ENCODE results near the gene NME1. TPM values are rescaled to one million over a fixed set of nuclear protein-coding genes. Genes with fewer than 3 reads are reported as not detected.
A peak's percentile ranks its signal among the peaks of the same experiment; 100 is the strongest.

NME1 gene
- total RNA-seq, 4 donors from 2014 or later, result 28.5 to 50.9 (median 38.5) TPM

GRCh38 chr17:51149163-51149562, 4.2 kb upstream of the NME1 start:
- intact Hi-C loops (cut with DNase I), result no loop called here

DNA sequence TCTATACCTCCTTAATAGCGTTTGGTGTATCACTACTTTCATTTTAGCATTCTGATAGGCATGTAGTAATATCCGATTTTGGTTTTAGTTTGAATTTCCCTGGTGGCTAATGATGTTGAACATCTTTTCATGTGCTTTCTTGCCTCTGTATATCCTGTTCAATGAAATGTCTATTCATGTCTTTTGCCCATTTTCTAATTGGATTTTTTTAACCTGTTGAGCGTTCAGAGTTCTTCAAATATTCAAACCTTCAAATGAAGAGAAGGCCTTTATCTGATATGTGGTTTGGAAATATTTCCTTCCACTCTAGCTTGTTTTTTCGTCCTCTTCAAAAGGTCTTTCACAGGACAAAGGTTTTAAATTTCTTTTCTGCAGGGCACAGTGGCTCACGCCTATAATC, 2.4 kb upstream of the NME1 start:
- no peak for DNase-seq
- Histone ChIP-seq H3K4me3 (replicated peaks in 1 of 3) (no peak overlapping the region), H3K27ac (no peak overlapping the region), H3K9me3 (no peaks in the 10 kb centered on the region), H3K4me1 (peaks cover 14 to 16% of the 10 kb centered on the region in 2 donors), H3K36me3 (no peaks in the 10 kb centered on the region), H3K27me3 (no peaks in the 10 kb centered on the region)
- intact Hi-C loops (cut with DNase I), result loop anchor here (5.0 kb wide), 1 partner anchor 149 kb away; no protein-coding TSS in a partner anchor
- TF ChIP-seq CTCF (IDR thresholded peaks at IDR 0.05), result no peak
- TF ChIP-seq POLR2A (IDR thresholded peaks at IDR 0.05), result no peak
- 90 to 92% methylated on average over 5 of the region's 5 CpGs for WGBS, 2 donors

More at GRCh38 chr17:51149163-51149562, 4.2 kb upstream of the NME1 start:
- H3K4me1 ChIP-seq, result peaks cover 9 to 10% of the 10 kb centered on the region in 2 donors
- WGBS, 2 donors, result 93 to 98% methylated on average over 2 of the region's 2 CpGs
- H3K36me3 ChIP-seq, result no peaks in the 10 kb centered on the region
- H3K9me3 ChIP-seq, result no peaks in the 10 kb centered on the region
- no peak overlapping the region for H3K4me3 ChIP-seq (replicated peaks in 1 of 3)
- H3K27me3 ChIP-seq, result no peaks in the 10 kb centered on the region
- TF ChIP-seq CTCF (IDR thresholded peaks at IDR 0.05) (no peak), POLR2A (IDR thresholded peaks at IDR 0.05) (no peak)
- no peak overlapping the region for H3K27ac ChIP-seq
- no peak for DNase-seq

DNA sequence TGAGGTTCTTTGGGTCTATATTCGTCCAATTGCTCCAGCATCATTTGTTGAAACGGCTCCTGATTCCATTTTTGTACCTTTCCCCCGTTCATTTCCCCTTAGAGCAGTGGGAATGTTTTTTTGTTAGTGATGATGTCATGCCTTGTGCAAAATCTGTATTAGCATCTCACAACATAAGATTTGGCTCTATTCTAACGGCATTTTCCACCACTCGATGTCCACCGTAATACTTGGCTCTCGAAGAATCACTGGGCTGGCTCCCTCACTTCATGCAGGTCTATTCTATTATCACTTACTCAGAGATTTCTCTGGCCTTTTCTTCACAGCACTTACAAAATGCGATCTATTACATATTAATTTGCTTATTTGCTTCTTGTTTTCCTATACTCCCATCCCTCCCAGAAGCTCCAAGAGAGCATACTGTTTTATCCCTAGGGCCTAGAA, 571 bp upstream of the NME1 start:
- H3K36me3 ChIP-seq, result no peaks in the 10 kb centered on the region
- H3K4me1 ChIP-seq, result peaks cover 14 to 16% of the 10 kb centered on the region in 2 donors
- TF ChIP-seq POLR2A (IDR thresholded peaks at IDR 0.05), result no peak
- no peaks in the 10 kb centered on the region for H3K9me3 ChIP-seq
- H3K27me3 ChIP-seq, result no peaks in the 10 kb centered on the region
- peak overlapping the region in 1 of 3 donors; percentile 36 for H3K4me3 ChIP-seq (replicated peaks in 1 of 3)
- intact Hi-C loops (cut with DNase I), result loop anchor here (5.0 kb wide), 1 partner anchor 150 kb away; no protein-coding TSS in a partner anchor
- DNase-seq, result peak; percentile 18 to 48
- WGBS, 2 donors, result 10 to 11% methylated on average over 8 of the region's 8 CpGs
- H3K27ac ChIP-seq, result peak overlapping the region; percentile 88 to 95 (median 89)

DNA sequence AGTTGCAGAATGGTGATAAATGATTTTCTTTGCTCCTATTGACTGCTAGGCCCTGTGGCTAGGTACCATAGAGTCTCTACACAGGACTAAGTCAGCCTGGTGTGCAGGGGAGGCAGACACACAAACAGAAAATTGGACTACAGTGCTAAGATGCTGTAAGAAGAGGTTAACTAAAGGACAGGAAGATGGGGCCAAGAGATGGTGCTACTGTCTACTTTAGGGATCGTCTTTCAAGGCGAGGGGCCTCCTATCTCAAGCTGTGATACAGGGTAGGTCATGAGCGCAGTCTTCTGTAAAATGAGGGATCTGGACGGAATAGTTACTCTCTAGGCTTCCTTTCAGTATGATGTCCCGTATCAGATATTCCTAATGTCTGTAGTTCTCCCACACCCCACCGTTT, 817 bp downstream of the NME1 start:
- Histone ChIP-seq H3K36me3 (no peaks in the 10 kb centered on the region), H3K27me3 (no peaks in the 10 kb centered on the region), H3K27ac (peak overlapping the region in 1 of 3 donors; percentile 88), H3K4me1 (peaks cover 14 to 16% of the 10 kb centered on the region in 2 donors), H3K9me3 (no peaks in the 10 kb centered on the region), H3K4me3 (replicated peaks in 1 of 3) (peak overlapping the region in 2 of 3 donors; percentile 36 to 40)
- DNase-seq, result no peak
- TF ChIP-seq POLR2A (IDR thresholded peaks at IDR 0.05), result no peak
- TF ChIP-seq CTCF (IDR thresholded peaks at IDR 0.05), result no peak
- intact Hi-C loops (cut with DNase I), result loop anchor here (5.0 kb wide), 1 partner anchor 152 kb away; no protein-coding TSS in a partner anchor
- WGBS, 2 donors, result 20 to 22% methylated on average over 6 of the region's 6 CpGs

GRCh38 chr17:51155416-51155815, 2.1 kb downstream of the NME1 start:
- intact Hi-C loops (cut with DNase I), result no loop called here
- TF ChIP-seq CTCF (IDR thresholded peaks at IDR 0.05) (no peak), POLR2A (IDR thresholded peaks at IDR 0.05) (no peak)
- Histone ChIP-seq H3K9me3 (no peaks in the 10 kb centered on the region), H3K4me3 (replicated peaks in 1 of 3) (no peak overlapping the region), H3K27me3 (no peaks in the 10 kb centered on the region), H3K4me1 (peaks cover 14 to 16% of the 10 kb centered on the region in 2 donors), H3K27ac (no peak overlapping the region), H3K36me3 (no peaks in the 10 kb centered on the region)
- 93 to 95% methylated on average over 8 of the region's 8 CpGs for WGBS, 2 donors
- no peak for DNase-seq
